Right renal cortex interstitium (tissue), 3 donors: ENCODE results near the gene POLR2M. TPM values are rescaled to one million over a fixed set of nuclear protein-coding genes. Genes with fewer than 3 reads are reported as not detected.

Experiments used
- DNase-seq, 3 donors: peaks; one replicate each; pipeline ENCODE4 v3.0.0-alpha.2; 2013; ENCODE audit warnings: low read depth in 3 of 3, low spot score in 2 of 3
- polyA plus RNA-seq, 3 donors: library from polyadenylated mRNA; unstranded; fragments of 120-200 nt; gene quantifications; one replicate each; pipeline ENCODE4 v1.2.1, GENCODE V29; 2013; ENCODE audit not compliant: insufficient read length in 3 of 3

The POLR2M gene
- polyA plus RNA-seq, 3 donors, result 90.2 to 102 (median 102) TPM

GRCh38 chr15:57735431-57735830 is 28.9 kb downstream of the POLR2M start:
- DNase-seq, result no peak

- no peak for DNase-seq
Measured at GRCh38 chr15:57735891-57736290, 29.4 kb downstream of the POLR2M start.

GRCh38 chr15:57736591-57736990 is 30.1 kb downstream of the POLR2M start:
- DNase-seq, result no peak

GRCh38 chr15:57738734-57739237 is 32.3 kb downstream of the POLR2M start:
- DNase-seq, result no peak

GRCh38 chr15:57740048-57740447 is 33.5 kb downstream of the POLR2M start:
- DNase-seq, result no peak

GRCh38 chr15:57741089-57741488 is 34.6 kb downstream of the POLR2M start:
- DNase-seq, result no peak

- DNase-seq, result no peak
Measured at GRCh38 chr15:57743424-57743823, 36.9 kb downstream of the POLR2M start.

GRCh38 chr15:57746786-57747185 is 40.3 kb downstream of the POLR2M start:
- DNase-seq, result no peak

GRCh38 chr15:57747206-57747896 is 40.8 kb downstream of the POLR2M start:
- no peak for DNase-seq

- DNase-seq, result no peak
Measured at GRCh38 chr15:57751177-57751800, 44.8 kb downstream of the POLR2M start.

- DNase-seq, result no peak
Measured at GRCh38 chr15:57752436-57752835, 45.9 kb downstream of the POLR2M start.

GRCh38 chr15:57752840-57753239 is 46.3 kb downstream of the POLR2M start:
- DNase-seq, result no peak

- DNase-seq, result no peak
Measured at GRCh38 chr15:57756466-57756865, 50.0 kb downstream of the POLR2M start.

- no peak for DNase-seq
Measured at GRCh38 chr15:57758560-57758959, 52.0 kb downstream of the POLR2M start.

GRCh38 chr15:57761562-57761961 is 55.0 kb downstream of the POLR2M start:
- no peak for DNase-seq

- no peak for DNase-seq
Measured at GRCh38 chr15:57762302-57762701, 55.8 kb downstream of the POLR2M start.

- DNase-seq, result no peak
Measured at GRCh38 chr15:57763176-57763964, 56.9 kb downstream of the POLR2M start.
